ENCODE data around the gene CMC1. TPM values are rescaled to one million over a fixed set of nuclear protein-coding genes. Genes with fewer than 3 reads are reported as not detected.

CMC1 gene
- total RNA-seq, 1 donor from 2014 or later: 29.5 TPM

GRCh38 chr3:28224430-28224829 lies 17.0 kb upstream of the CMC1 start:
- intact Hi-C loops (cut with micrococcal nuclease): no loop called here
- Mint-ChIP-seq H3K27ac (no peak overlapping the region), H3K9me3 (peaks cover 14% of the 10 kb centered on the region), H3K27me3 (ENCODE audit: insufficient read depth) (no peaks in the 10 kb centered on the region), H3K36me3 (ENCODE audit: low read depth) (peaks cover 5% of the 10 kb centered on the region), H3K4me1 (ENCODE audit: low read depth) (no peaks in the 10 kb centered on the region), H3K4me3 (no peak overlapping the region)
- no peak for DNase-seq (ENCODE audit: low spot score)

DNA sequence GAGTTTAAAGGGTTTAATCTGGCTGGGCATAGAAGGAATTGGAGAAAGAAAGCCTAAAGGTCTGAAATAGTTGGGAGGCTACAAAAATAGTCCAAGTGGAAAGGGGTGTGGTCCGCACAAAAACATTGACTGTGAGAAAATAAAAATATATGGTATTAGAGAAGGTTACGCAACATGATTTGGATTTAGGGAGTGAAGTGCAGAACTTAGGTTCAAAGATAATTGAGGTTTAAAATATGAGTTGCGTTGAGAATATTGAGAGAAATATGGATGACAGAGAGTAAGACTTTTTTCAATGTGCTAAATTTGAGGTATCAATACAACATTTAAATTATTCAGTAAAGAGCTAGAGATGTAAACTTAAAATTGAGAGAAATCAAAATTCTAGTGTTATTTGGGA lies 15.4 kb upstream of the CMC1 start:
- Mint-ChIP-seq H3K4me3 (no peak overlapping the region), H3K27me3 (ENCODE audit: insufficient read depth) (no peaks in the 10 kb centered on the region), H3K9me3 (no peaks in the 10 kb centered on the region), H3K4me1 (ENCODE audit: low read depth) (no peaks in the 10 kb centered on the region), H3K27ac (no peak overlapping the region), H3K36me3 (ENCODE audit: low read depth) (no peaks in the 10 kb centered on the region)
- DNase-seq (ENCODE audit: low spot score): no peak
- intact Hi-C loops (cut with micrococcal nuclease): no loop called here

DNA sequence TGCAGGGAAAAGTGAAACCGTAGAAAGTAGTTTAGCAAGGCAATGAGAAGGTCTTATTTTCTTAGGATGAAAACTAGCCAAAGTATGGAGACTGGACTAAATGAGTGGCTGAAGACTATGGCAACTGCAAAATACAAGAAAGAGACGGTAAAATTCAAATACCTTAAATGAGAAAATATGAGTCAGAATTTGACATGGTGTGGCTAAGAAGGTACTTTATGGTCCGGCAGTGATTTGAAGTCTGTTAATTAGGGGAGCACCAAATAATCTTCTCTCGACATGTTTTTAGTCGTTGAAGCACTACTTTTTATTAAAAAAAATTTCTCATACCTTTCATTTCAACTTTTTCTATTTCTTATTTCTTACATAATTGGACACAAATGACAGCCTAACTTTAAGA lies 12.8 kb upstream of the CMC1 start:
- DNase-seq (ENCODE audit: low spot score): no peak
- Mint-ChIP-seq H3K27me3 (ENCODE audit: insufficient read depth) (no peaks in the 10 kb centered on the region), H3K27ac (no peak overlapping the region), H3K9me3 (no peaks in the 10 kb centered on the region), H3K36me3 (ENCODE audit: low read depth) (no peaks in the 10 kb centered on the region), H3K4me3 (no peak overlapping the region), H3K4me1 (ENCODE audit: low read depth) (no peaks in the 10 kb centered on the region)
- intact Hi-C loops (cut with micrococcal nuclease): no loop called here

DNA sequence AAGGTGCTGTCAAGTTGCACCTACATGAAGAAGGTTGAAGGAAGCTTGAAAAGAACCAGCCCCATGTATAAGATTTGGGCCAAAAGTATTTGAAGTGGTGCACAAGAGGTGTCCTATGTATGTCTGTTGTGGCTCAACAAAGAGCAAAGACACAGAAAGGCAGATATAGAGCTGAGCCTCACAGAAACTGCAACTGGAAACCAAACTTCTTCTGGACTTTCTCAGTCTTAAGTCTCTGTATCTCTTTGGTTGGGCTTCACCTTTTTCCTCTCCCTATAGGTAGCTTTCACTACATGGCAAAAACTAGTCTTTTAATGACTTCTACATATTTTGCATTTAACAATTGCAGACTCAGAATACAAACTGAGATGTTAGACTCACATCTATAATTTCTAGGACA lies 8.8 kb upstream of the CMC1 start:
- peaks cover 4% of the 10 kb centered on the region for H3K4me1 Mint-ChIP-seq (ENCODE audit: low read depth)
- intact Hi-C loops (cut with micrococcal nuclease): no loop called here
- no peak for DNase-seq (ENCODE audit: low spot score)
- H3K27me3 Mint-ChIP-seq (ENCODE audit: insufficient read depth): no peaks in the 10 kb centered on the region
- no peak overlapping the region for H3K27ac Mint-ChIP-seq
- peaks cover 7% of the 10 kb centered on the region for H3K9me3 Mint-ChIP-seq
- no peak overlapping the region for H3K4me3 Mint-ChIP-seq
- H3K36me3 Mint-ChIP-seq (ENCODE audit: low read depth): peaks cover 4% of the 10 kb centered on the region

DNA sequence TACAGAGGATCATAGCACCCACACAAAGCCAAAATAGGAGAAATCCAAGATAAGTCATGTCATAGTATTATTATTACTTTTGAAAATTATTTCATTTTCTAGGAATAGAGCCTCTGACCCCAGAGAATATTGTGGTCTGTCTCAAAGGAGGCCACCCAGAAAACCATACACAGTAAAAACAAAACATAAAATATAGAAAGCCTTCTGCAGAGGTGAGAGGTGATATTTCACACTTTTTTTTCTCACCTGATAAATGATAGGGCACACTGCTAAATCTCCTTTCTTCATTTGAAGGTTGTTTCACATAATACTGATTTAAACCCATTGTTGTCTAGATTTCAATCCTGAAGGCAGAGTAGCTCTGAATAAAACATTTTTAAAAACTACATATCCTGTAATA lies 7.0 kb upstream of the CMC1 start:
- peaks cover 4% of the 10 kb centered on the region for H3K36me3 Mint-ChIP-seq (ENCODE audit: low read depth)
- H3K4me1 Mint-ChIP-seq (ENCODE audit: low read depth): peaks cover 4% of the 10 kb centered on the region
- H3K27ac Mint-ChIP-seq: no peak overlapping the region
- intact Hi-C loops (cut with micrococcal nuclease): no loop called here
- H3K9me3 Mint-ChIP-seq: peaks cover 7% of the 10 kb centered on the region
- no peak for DNase-seq (ENCODE audit: low spot score)
- no peak overlapping the region for H3K4me3 Mint-ChIP-seq
- no peaks in the 10 kb centered on the region for H3K27me3 Mint-ChIP-seq (ENCODE audit: insufficient read depth)

DNA sequence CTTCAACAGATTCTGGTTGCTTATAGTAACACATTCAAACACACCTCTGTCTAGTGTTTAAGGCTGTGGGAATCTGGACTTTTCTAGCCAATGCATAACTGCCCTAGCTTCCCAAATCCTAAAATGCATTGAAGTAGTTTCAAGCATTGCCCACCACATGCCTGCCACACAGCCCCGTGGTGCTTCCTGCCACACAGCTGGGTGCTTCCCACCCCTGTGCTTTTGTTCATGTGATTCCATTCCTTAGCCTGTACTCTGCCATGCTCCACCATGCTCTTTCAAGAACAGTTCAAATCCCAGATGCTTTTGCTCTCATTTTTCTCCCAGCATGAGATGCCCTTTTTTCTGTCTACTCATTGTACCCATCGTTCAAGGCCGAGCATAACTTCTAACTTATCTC lies 2.3 kb upstream of the CMC1 start:
- intact Hi-C loops (cut with micrococcal nuclease): no loop called here
- Mint-ChIP-seq H3K9me3 (peaks cover 10% of the 10 kb centered on the region), H3K27ac (no peak overlapping the region), H3K4me3 (no peak overlapping the region), H3K27me3 (ENCODE audit: insufficient read depth) (no peaks in the 10 kb centered on the region), H3K36me3 (ENCODE audit: low read depth) (peaks cover 17% of the 10 kb centered on the region), H3K4me1 (ENCODE audit: low read depth) (peaks cover 33% of the 10 kb centered on the region)
- DNase-seq (ENCODE audit: low spot score): no peak

DNA sequence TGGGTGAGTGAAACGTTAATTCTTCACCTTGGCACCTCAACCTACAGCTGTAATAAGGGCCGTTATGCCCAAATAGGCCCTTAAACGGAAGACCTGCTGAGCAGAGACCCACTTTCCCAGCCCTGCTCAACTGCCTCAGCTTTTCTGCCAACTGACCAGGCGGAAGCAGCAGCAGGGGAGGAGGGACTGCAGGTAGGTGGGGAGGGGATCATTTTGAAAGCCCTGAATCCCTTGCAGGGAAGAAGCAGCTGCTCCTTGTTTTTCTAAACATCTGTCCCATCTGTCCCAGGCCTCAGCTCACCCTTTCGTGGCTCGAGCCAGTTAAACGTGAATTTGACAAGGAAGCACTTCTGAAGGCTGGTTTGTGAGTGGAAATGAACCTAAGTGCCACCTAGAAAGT lies 978 bp upstream of the CMC1 start:
- DNase-seq (ENCODE audit: low spot score): no peak
- peak overlapping the region; percentile 94 for H3K4me3 Mint-ChIP-seq
- peaks cover 17% of the 10 kb centered on the region for H3K36me3 Mint-ChIP-seq (ENCODE audit: low read depth)
- H3K27ac Mint-ChIP-seq: no peak overlapping the region
- no peaks in the 10 kb centered on the region for H3K27me3 Mint-ChIP-seq (ENCODE audit: insufficient read depth)
- intact Hi-C loops (cut with micrococcal nuclease): loop anchor here (2.0 kb wide), 4 partner anchors 46 to 528 kb away; no protein-coding TSS in a partner anchor
- peaks cover 35% of the 10 kb centered on the region for H3K4me1 Mint-ChIP-seq (ENCODE audit: low read depth)
- peaks cover 4% of the 10 kb centered on the region for H3K9me3 Mint-ChIP-seq

DNA sequence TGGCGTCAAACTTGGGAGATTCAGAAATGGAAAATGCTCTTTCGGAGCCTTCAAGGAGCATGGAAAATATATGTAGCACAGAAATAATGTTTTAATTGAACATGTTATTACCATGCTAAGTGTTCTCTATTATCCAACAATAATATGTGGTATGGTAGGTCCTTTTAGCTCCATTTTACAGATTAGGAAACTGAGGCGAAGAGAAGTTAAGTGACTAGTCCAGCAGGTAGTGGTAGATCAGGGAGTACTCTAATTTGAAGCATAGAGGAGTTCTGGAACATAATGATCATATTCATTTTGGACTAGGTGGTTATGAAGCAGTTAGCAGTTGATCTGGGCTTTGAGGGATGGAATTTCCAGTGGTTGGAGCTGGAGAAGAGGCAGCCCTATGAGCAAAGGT lies 1.1 kb downstream of the CMC1 start:
- Mint-ChIP-seq H3K36me3 (ENCODE audit: low read depth) (peaks cover 22% of the 10 kb centered on the region), H3K27ac (no peak overlapping the region), H3K4me1 (ENCODE audit: low read depth) (peaks cover 47% of the 10 kb centered on the region), H3K4me3 (peak overlapping the region; percentile 94), H3K27me3 (ENCODE audit: insufficient read depth) (no peaks in the 10 kb centered on the region), H3K9me3 (peaks cover 3% of the 10 kb centered on the region)
- intact Hi-C loops (cut with micrococcal nuclease): no loop called here
- DNase-seq (ENCODE audit: low spot score): no peak

DNA sequence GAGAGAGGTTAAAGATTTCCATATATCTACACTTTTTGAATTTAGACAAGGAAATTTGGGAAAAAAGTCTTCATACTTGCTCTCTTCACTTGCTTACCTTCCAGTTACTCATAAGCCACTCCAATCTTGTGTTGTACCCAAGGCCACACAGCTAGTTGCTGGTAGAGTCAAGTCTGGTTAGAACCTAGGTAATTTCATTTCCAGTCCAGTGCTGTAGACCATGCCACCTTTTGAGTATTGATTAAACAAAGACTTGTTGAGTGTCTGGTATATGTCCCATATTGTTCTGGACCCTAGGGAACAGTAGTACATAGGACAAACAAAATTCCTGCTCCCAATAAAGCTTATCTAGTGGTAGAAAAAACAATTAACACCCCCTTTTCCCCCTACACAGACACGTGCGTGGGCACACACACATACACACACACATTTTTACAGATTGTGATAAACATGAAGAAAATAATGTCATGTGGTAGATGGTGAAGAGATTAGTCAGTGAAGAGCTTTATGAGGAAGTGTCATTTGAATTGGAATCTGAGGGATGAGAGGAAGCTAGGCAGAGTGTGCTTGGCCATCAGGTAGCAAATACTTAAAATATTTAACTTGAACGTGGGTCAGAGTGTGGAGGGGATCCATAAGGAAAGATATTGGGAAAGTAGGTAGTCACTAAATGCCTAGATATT lies 2.1 kb downstream of the CMC1 start:
- DNase-seq (ENCODE audit: low spot score): no peak
- Mint-ChIP-seq H3K27ac (no peak overlapping the region), H3K4me1 (ENCODE audit: low read depth) (peaks cover 54% of the 10 kb centered on the region), H3K36me3 (ENCODE audit: low read depth) (peaks cover 24% of the 10 kb centered on the region), H3K9me3 (peaks cover 3% of the 10 kb centered on the region), H3K27me3 (ENCODE audit: insufficient read depth) (peaks cover under 1% of the 10 kb centered on the region), H3K4me3 (peak overlapping the region; percentile 8)
- intact Hi-C loops (cut with micrococcal nuclease): no loop called here

DNA sequence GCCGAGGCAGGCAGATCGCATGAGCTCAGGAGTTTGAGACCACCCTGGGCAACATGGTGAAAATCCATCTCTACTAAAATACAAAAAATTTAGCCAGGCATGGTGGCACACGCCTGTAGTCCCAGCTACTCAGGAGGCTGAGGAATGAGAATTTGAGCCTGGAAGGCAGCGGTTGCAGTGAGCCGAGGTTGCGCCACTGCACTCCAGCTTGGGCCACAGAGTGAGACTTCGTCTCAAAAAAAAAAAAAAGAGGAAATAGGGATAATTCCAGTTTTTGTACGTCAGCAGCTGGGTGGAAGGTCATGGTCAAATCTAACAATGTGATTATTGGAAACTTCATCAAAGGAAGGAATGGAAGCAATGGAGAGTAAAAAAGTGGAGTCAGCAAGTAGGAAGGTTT lies 3.1 kb downstream of the CMC1 start:
- peaks cover 24% of the 10 kb centered on the region for H3K36me3 Mint-ChIP-seq (ENCODE audit: low read depth)
- no peak overlapping the region for H3K4me3 Mint-ChIP-seq
- H3K27me3 Mint-ChIP-seq (ENCODE audit: insufficient read depth): peaks cover 2% of the 10 kb centered on the region
- intact Hi-C loops (cut with micrococcal nuclease): no loop called here
- DNase-seq (ENCODE audit: low spot score): no peak
- no peak overlapping the region for H3K27ac Mint-ChIP-seq
- peaks cover 3% of the 10 kb centered on the region for H3K9me3 Mint-ChIP-seq
- peaks cover 54% of the 10 kb centered on the region for H3K4me1 Mint-ChIP-seq (ENCODE audit: low read depth)

GRCh38 chr3:28247286-28247685 lies 5.9 kb downstream of the CMC1 start:
- H3K4me3 Mint-ChIP-seq: no peak overlapping the region
- no peak for DNase-seq (ENCODE audit: low spot score)
- H3K9me3 Mint-ChIP-seq: peaks cover 3% of the 10 kb centered on the region
- H3K4me1 Mint-ChIP-seq (ENCODE audit: low read depth): peaks cover 61% of the 10 kb centered on the region
- H3K27ac Mint-ChIP-seq: no peak overlapping the region
- peaks cover 2% of the 10 kb centered on the region for H3K27me3 Mint-ChIP-seq (ENCODE audit: insufficient read depth)
- peaks cover 29% of the 10 kb centered on the region for H3K36me3 Mint-ChIP-seq (ENCODE audit: low read depth)
- intact Hi-C loops (cut with micrococcal nuclease): no loop called here

DNA sequence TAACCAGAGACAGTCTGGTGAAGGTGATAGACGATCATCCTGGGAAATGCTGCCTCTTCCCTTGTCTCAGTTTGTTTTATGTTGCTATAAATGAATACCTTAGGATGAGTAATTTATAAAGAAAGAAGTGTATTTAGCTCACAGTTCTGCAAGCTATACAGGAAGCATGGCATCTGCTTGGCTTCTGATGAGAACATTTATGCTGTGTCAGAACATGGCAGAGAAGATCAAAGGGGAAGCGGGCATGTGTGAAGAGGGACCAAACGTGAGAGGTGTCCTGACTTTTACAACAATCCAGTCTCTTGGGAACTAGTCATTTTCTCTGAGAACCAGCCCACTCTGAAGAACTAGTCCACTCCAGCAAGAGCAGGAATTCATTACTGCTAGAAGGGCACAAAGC lies 9.6 kb downstream of the CMC1 start:
- Mint-ChIP-seq H3K27ac (no peak overlapping the region), H3K4me1 (ENCODE audit: low read depth) (peaks cover 51% of the 10 kb centered on the region), H3K27me3 (ENCODE audit: insufficient read depth) (peaks cover 2% of the 10 kb centered on the region), H3K9me3 (no peaks in the 10 kb centered on the region), H3K4me3 (no peak overlapping the region), H3K36me3 (ENCODE audit: low read depth) (peaks cover 30% of the 10 kb centered on the region)
- intact Hi-C loops (cut with micrococcal nuclease): no loop called here
- DNase-seq (ENCODE audit: low spot score): no peak

GRCh38 chr3:28252001-28252431 lies 10.6 kb downstream of the CMC1 start:
- H3K4me1 Mint-ChIP-seq (ENCODE audit: low read depth): peaks cover 44% of the 10 kb centered on the region
- H3K27ac Mint-ChIP-seq: no peak overlapping the region
- no peak for DNase-seq (ENCODE audit: low spot score)

More at GRCh38 chr3:28252001-28252431, 10.6 kb downstream of the CMC1 start:
- intact Hi-C loops (cut with micrococcal nuclease): no loop called here
- peaks cover 28% of the 10 kb centered on the region for H3K36me3 Mint-ChIP-seq (ENCODE audit: low read depth)
- no peak overlapping the region for H3K4me3 Mint-ChIP-seq
- H3K9me3 Mint-ChIP-seq: no peaks in the 10 kb centered on the region
- H3K27me3 Mint-ChIP-seq (ENCODE audit: insufficient read depth): peaks cover 2% of the 10 kb centered on the region
